GM19025 (cell line): ENCODE data around the gene AP4M1.

ENCODE experiments used
- ATAC-seq: cut with Tn5 transposase; IDR thresholded peaks from one replicate; pipeline ENCODE4 v1.9.1; 2021; ENCODE audit warnings: mild to moderate bottlenecking, low read depth, moderate library complexity; ENCODE audit not compliant: unreplicated experiment

Gene AP4M1

GRCh38 chr7:100107125-100107737, 5.8 kb downstream of the AP4M1 start:
- ATAC-seq: no peak

- no peak for ATAC-seq
Measured at GRCh38 chr7:100107890-100108289, 6.4 kb downstream of the AP4M1 start.

GRCh38 chr7:100109521-100110163, 8.2 kb downstream of the AP4M1 start:
- ATAC-seq: no peak

- no peak for ATAC-seq
Measured at GRCh38 chr7:100111156-100111555, 9.7 kb downstream of the AP4M1 start.

- no peak for ATAC-seq
Measured at GRCh38 chr7:100111914-100112313, 10.5 kb downstream of the AP4M1 start.

GRCh38 chr7:100115026-100115425, 13.6 kb downstream of the AP4M1 start:
- no peak for ATAC-seq

- no peak for ATAC-seq
Measured at GRCh38 chr7:100118388-100119071, 17.1 kb downstream of the AP4M1 start.

GRCh38 chr7:100119072-100119969, 17.9 kb downstream of the AP4M1 start, which contains the start of the genes CNPY4 and TAF6:
Gene CNPY4 (plus strand): TSS chr7:100119634. CDS start chr7:100119745, 111 bp downstream.
Gene TAF6 (minus strand): TSS chr7:100119358. CDS start chr7:100114209, 5,149 bp downstream.
- ATAC-seq: peak; percentile 68

- peak; percentile 23 for ATAC-seq
Measured at GRCh38 chr7:100119970-100120732, 18.7 kb downstream of the AP4M1 start.

GRCh38 chr7:100120733-100121036, 19.2 kb downstream of the AP4M1 start:
- ATAC-seq: no peak

GRCh38 chr7:100122067-100122466, 20.6 kb downstream of the AP4M1 start:
- no peak for ATAC-seq

GRCh38 chr7:100122568-100122967, 21.1 kb downstream of the AP4M1 start:
- no peak for ATAC-seq

GRCh38 chr7:100124301-100125230, 23.1 kb downstream of the AP4M1 start:
- ATAC-seq: no peak

GRCh38 chr7:100126239-100126930, 24.9 kb downstream of the AP4M1 start:
- peak; percentile 21 for ATAC-seq

GRCh38 chr7:100126931-100127865, 25.8 kb downstream of the AP4M1 start, which contains the start of gene MBLAC1:
Gene MBLAC1 (plus strand): TSS chr7:100126967. CDS start chr7:100127396, 429 bp downstream.
- ATAC-seq: peak; percentile 53

GRCh38 chr7:100127866-100128636, 26.6 kb downstream of the AP4M1 start:
- no peak for ATAC-seq

GRCh38 chr7:100128637-100128963, 27.2 kb downstream of the AP4M1 start:
- ATAC-seq: no peak
